Omental fat pad (tissue), 4 donors: ENCODE data around the gene ISOC2. TPM values are rescaled to one million over a fixed set of nuclear protein-coding genes. Genes with fewer than 3 reads are reported as not detected.

ENCODE experiments used
- ATAC-seq: fragments of 150-250 bp; one replicate; pipeline ENCODE4 v1.9.1; 2016; ENCODE audit warnings: mild to moderate bottlenecking, moderate library complexity; ENCODE audit not compliant: low FRiP score
- DNase-seq: peaks from one replicate; pipeline ENCODE4 v3.0.0-alpha.2; 2019; ENCODE audit warnings: low spot score
- CTCF ChIP-seq, 3 donors: fragments of 450-650 bp; IDR thresholded peaks; one replicate each; pipeline ENCODE4 v1.5.1; 2016 to 2017; ENCODE audit warnings: antibody characterized with exemption in 3 of 3, mild to moderate bottlenecking in 3 of 3, moderate library complexity in 2 of 3
- total RNA-seq, 4 donors: library from RNA; depleted of rRNA; stranded (reverse); fragments of >200 nt; gene quantifications; one replicate each; pipeline ENCODE4 v1.1.0, GENCODE V29; 2016

ISOC2 gene
- total RNA-seq, 4 donors from 2014 or later: 52.5 to 96.8 (median 62.5) TPM

GRCh38 chr19:55461974-55462626 lies 658 bp upstream of the ISOC2 start:
- no peak for DNase-seq
- no peak for TF ChIP-seq CTCF (IDR thresholded peaks at IDR 0.05)
- no peak for ATAC-seq

- TF ChIP-seq CTCF (IDR thresholded peaks at IDR 0.05): no peak
- DNase-seq (peak; percentile 82), ATAC-seq (peak; percentile 70)
These were observed 678 bp downstream of the ISOC2 start for GRCh38 chr19:55460670-55461258.

GRCh38 chr19:55459950-55460657 lies 1.3 kb downstream of the ISOC2 start:
- ATAC-seq (no peak), DNase-seq (no peak)
- TF ChIP-seq CTCF (IDR thresholded peaks at IDR 0.05): no peak

- no peak for ATAC-seq
- DNase-seq: no peak
- no peak for TF ChIP-seq CTCF (IDR thresholded peaks at IDR 0.05)
These were observed 1.9 kb downstream of the ISOC2 start for GRCh38 chr19:55459551-55459949.

- no peak for TF ChIP-seq CTCF (IDR thresholded peaks at IDR 0.05)
- DNase-seq: no peak
- no peak for ATAC-seq
These were observed 3.6 kb downstream of the ISOC2 start for GRCh38 chr19:55457683-55458457.

GRCh38 chr19:55456347-55456746 lies 5.1 kb downstream of the ISOC2 start:
- no peak for ATAC-seq
- TF ChIP-seq CTCF (IDR thresholded peaks at IDR 0.05): no peak
- DNase-seq: no peak
